ES-I3 (cell line): ENCODE results near the gene TMC4.

Source experiments
- H3K36me3 ChIP-seq: 2 replicates; pipeline ENCODE4 v1.6.1; 2013; ENCODE audit warnings: mild to moderate bottlenecking, low read length, control low read depth, moderate library complexity; ENCODE audit not compliant: insufficient read depth
- H3K4me1 ChIP-seq: 2 replicates; pipeline ENCODE4 v1.6.1; 2013; ENCODE audit warnings: mild to moderate bottlenecking, control low read depth, low read length; ENCODE audit not compliant: insufficient read depth
- H3K9ac ChIP-seq: 2 replicates; pipeline ENCODE4 v1.6.1; 2013; ENCODE audit warnings: low read depth, mild to moderate bottlenecking, low read length, moderate library complexity
- H3K9me3 ChIP-seq: 2 replicates; pipeline ENCODE4 v1.6.1; 2013; ENCODE audit warnings: mild to moderate bottlenecking, low read length, moderate library complexity; ENCODE audit not compliant: control insufficient read depth, insufficient read depth

Gene TMC4

GRCh38 chr19:54128441-54128725, 44.6 kb downstream of the TMC4 start:
- H3K9me3 ChIP-seq: no peaks in the 10 kb centered on the region
- no peaks in the 10 kb centered on the region for H3K4me1 ChIP-seq
- H3K36me3 ChIP-seq: peaks cover 9% of the 10 kb centered on the region
- no peak overlapping the region for H3K9ac ChIP-seq

GRCh38 chr19:54127688-54128440, 45.1 kb downstream of the TMC4 start:
- H3K9ac ChIP-seq: no peak overlapping the region
- H3K4me1 ChIP-seq: no peaks in the 10 kb centered on the region
- H3K9me3 ChIP-seq: no peaks in the 10 kb centered on the region
- peaks cover 9% of the 10 kb centered on the region; the same call in 1 of the 2 replicates for H3K36me3 ChIP-seq

- Histone ChIP-seq H3K9ac (no peak overlapping the region), H3K4me1 (no peaks in the 10 kb centered on the region), H3K9me3 (no peaks in the 10 kb centered on the region), H3K36me3 (peaks cover 15% of the 10 kb centered on the region)
Observed at GRCh38 chr19:54125713-54126112, 47.2 kb downstream of the TMC4 start.

DNA sequence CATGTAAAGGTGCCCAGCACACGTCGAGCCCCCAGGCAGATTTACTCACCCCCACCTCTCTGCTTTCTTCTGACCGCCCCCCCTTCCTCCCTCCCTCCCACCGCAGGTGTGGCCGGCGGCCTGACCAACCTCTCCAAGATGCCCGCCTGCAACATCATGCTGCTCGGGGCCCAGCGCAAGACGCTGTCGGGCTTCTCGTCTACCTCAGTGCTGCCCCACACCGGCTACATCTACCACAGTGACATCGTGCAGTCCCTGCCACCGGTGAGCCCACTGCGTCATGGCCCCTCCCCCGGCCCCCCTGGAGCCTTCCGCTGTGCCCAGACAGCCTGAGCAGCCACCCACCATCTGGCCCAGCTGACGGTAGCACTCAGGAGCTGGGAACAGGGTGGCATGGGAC, 48.6 kb downstream of the TMC4 start:
- Histone ChIP-seq H3K9ac (no peak overlapping the region), H3K9me3 (no peaks in the 10 kb centered on the region), H3K4me1 (no peaks in the 10 kb centered on the region), H3K36me3 (peaks cover 15% of the 10 kb centered on the region)

DNA sequence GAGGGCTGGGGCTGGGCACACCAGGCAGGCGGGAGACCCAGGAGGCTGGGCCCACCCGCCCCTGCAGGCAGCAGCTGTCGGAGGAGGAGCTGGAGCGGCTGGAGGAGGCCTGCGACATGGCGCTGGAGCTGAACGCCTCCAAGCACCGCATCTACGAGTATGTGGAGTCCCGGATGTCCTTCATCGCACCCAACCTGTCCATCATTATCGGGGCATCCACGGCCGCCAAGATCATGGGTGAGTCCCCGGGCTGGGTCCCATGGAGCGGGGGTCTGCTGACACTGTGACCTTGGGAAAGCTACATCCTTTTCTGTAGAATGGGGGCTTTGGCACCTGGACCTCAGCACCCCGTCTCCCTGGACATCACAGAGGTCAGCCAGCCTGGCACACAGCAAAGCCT, 49.3 kb downstream of the TMC4 start:
- Histone ChIP-seq H3K4me1 (no peaks in the 10 kb centered on the region), H3K9me3 (no peaks in the 10 kb centered on the region), H3K36me3 (peaks cover 15% of the 10 kb centered on the region)

GRCh38 chr19:54121259-54121658, 51.7 kb downstream of the TMC4 start:
- no peak overlapping the region for H3K9ac ChIP-seq
- H3K36me3 ChIP-seq: peaks cover 15% of the 10 kb centered on the region
- H3K4me1 ChIP-seq: peaks cover 5% of the 10 kb centered on the region; the same call in 1 of the 2 replicates
- no peaks in the 10 kb centered on the region for H3K9me3 ChIP-seq

More for the DNA sequence above, 49.3 kb downstream of the TMC4 start:
- H3K9ac ChIP-seq: no peak overlapping the region

DNA sequence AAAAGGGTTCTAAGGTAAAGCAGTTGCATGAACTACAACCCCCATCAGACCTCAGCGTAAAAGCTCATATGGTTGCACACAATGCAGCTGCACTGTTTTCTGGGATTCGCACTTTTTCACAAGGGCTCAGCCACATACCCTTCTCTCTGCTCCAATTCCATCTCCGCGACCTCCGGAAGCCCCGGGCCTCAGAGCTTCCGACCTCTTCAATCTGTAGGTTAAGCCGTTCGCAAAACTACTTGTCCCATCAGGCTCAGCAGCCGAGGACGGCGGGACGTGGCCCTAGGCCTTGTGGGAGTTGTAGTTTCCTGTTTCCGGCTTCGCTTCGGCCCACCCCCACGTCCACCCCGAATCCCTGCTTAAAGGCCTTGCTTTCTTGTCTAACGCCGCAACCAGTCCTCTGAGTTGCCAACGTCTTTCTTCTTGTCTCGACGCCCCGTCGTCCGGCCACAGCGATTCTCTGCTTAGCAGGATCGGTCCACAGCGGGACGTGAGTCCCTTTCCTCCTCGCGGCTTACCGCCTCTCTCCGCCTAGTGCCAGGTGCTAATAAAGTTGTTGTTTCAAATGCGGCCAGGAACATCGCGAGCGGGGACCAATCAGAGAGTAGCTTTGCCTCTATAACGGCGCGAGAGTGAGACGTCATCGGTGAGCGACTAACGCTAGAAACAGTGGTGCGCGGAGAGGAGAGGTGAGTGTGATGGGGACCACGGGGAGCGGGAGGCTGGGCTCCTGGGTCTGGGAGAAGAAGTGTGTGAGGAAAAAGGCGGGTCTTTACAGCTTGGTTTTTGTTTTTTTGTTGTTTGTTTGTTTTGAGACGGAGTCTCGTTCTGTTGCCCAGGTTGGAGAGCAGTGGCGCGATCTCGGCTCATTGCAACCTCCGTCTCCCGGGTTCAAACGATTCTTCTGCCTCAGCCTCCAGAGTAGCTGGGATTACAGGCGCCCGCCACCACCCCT, 57.6 kb downstream of the TMC4 start, which contains the start of the genes PRPF31 and TFPT:
Gene PRPF31 (plus strand): TSS at position 646 of the 955 bp plus-strand sequence. CDS start 2,525 bp downstream, outside the sequence.
Gene TFPT (minus strand): TSS at position 549 of the 955 bp plus-strand sequence. CDS start 388 bp downstream, at position 161.
- H3K9me3 ChIP-seq: no peaks in the 10 kb centered on the region
- peak within 1 kb of the TSS; percentile 83 for H3K9ac ChIP-seq
- peaks cover 5% of the 10 kb centered on the region; the same call in 1 of the 2 replicates for H3K36me3 ChIP-seq
- H3K4me1 ChIP-seq: peaks cover 5% of the 10 kb centered on the region; the same call in 1 of the 2 replicates

GRCh38 chr19:54114340-54115108, 58.4 kb downstream of the TMC4 start:
- Histone ChIP-seq H3K36me3 (peaks cover 9% of the 10 kb centered on the region; the same call in 1 of the 2 replicates), H3K9ac (peak overlapping the region; percentile 83), H3K4me1 (peaks cover 5% of the 10 kb centered on the region; the same call in 1 of the 2 replicates), H3K9me3 (no peaks in the 10 kb centered on the region)
